ENCODE results near the gene MAP3K1. TPM values are rescaled to one million over a fixed set of nuclear protein-coding genes. Genes with fewer than 3 reads are reported as not detected.

Gene MAP3K1
- total and polyA plus RNA-seq, 9 of the 15 experiments (the other 6 are each of a cell fraction or from before 2014, with no cell fraction given), result 3.9 to 13.9 (median 7.5) TPM

DNA sequence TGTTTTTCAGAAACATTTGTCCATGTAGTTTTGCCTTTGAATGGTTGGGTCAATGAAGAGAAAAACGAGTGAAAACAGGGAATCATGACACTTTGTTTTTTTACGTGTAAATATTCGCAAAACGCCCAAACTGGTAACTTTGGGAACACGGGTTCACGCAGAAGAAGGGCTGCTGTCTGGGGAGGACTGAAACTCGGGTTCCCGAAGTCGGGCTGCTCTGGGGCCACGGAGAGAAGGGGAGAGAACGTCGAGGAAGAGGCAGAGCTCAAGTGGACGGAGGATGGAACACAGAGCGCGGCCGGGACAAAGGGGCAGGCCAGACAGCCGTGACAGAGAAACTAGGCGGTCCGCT lies 93.6 kb downstream of the MAP3K1 start (continued):
- TF ChIP-seq MAFG (tag; conservative IDR thresholded peaks at IDR 0.05), result no peak
- TF ChIP-seq PHF21A (IDR thresholded peaks at IDR 0.05; ENCODE audit: borderline replicate concordance, low read depth), result no peak
- TF ChIP-seq HMGN3 (IDR thresholded peaks at IDR 0.05; ENCODE audit: borderline replicate concordance, extremely low read depth, insufficient read length, low read depth, low read length), result no peak
- TF ChIP-seq, protein P1, sequence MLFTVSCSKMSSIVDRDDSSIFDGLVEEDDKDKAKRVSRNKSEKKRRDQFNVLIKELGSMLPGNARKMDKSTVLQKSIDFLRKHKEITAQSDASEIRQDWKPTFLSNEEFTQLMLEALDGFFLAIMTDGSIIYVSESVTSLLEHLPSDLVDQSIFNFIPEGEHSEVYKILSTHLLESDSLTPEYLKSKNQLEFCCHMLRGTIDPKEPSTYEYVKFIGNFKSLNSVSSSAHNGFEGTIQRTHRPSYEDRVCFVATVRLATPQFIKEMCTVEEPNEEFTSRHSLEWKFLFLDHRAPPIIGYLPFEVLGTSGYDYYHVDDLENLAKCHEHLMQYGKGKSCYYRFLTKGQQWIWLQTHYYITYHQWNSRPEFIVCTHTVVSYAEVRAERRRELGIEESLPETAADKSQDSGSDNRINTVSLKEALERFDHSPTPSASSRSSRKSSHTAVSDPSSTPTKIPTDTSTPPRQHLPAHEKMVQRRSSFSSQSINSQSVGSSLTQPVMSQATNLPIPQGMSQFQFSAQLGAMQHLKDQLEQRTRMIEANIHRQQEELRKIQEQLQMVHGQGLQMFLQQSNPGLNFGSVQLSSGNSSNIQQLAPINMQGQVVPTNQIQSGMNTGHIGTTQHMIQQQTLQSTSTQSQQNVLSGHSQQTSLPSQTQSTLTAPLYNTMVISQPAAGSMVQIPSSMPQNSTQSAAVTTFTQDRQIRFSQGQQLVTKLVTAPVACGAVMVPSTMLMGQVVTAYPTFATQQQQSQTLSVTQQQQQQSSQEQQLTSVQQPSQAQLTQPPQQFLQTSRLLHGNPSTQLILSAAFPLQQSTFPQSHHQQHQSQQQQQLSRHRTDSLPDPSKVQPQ (CRISPR knock-in tag; IDR thresholded peaks at IDR 0.05; ENCODE audit: borderline replicate concordance), result no peak
- TF ChIP-seq, protein P2, sequence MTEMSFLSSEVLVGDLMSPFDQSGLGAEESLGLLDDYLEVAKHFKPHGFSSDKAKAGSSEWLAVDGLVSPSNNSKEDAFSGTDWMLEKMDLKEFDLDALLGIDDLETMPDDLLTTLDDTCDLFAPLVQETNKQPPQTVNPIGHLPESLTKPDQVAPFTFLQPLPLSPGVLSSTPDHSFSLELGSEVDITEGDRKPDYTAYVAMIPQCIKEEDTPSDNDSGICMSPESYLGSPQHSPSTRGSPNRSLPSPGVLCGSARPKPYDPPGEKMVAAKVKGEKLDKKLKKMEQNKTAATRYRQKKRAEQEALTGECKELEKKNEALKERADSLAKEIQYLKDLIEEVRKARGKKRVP (CRISPR knock-in tag; IDR thresholded peaks at IDR 0.05), result no peak
- TF ChIP-seq PCBP2 (IDR thresholded peaks at IDR 0.05; ENCODE audit: low read depth, low read length, poor library complexity, severe bottlenecking), result no peak
- TF ChIP-seq ZNF717 (CRISPR knock-in tag; IDR thresholded peaks at IDR 0.05), result no peak
- no peak for TF ChIP-seq ZKSCAN8 (CRISPR knock-in tag; IDR thresholded peaks at IDR 0.05)
- no peak for TF ChIP-seq SMARCB1 (IDR thresholded peaks at IDR 0.05; ENCODE audit: insufficient read length, low read depth)
- TF ChIP-seq, protein P3, sequence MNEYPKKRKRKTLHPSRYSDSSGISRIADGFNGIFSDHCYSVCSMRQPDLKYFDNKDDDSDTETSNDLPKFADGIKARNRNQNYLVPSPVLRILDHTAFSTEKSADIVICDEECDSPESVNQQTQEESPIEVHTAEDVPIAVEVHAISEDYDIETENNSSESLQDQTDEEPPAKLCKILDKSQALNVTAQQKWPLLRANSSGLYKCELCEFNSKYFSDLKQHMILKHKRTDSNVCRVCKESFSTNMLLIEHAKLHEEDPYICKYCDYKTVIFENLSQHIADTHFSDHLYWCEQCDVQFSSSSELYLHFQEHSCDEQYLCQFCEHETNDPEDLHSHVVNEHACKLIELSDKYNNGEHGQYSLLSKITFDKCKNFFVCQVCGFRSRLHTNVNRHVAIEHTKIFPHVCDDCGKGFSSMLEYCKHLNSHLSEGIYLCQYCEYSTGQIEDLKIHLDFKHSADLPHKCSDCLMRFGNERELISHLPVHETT (CRISPR knock-in tag; conservative IDR thresholded peaks at IDR 0.05 in 1 of 2, IDR thresholded peaks at IDR 0.05 in 1 of 2), result no peak
- TF ChIP-seq ZNF41 (CRISPR knock-in tag; conservative IDR thresholded peaks at IDR 0.05), result no peak
- TF ChIP-seq GATAD2A (IDR thresholded peaks at IDR 0.05), result 0 out of 2 replicates have a peak, but pooled peaks have one; percentile 4
- TF ChIP-seq CBFB (CRISPR knock-in tag; IDR thresholded peaks at IDR 0.05), result no peak
- no peak for TF ChIP-seq ZNF134 (CRISPR knock-in tag; conservative IDR thresholded peaks at IDR 0.05)
- TF ChIP-seq SRSF1 (IDR thresholded peaks at IDR 0.05; ENCODE audit: low read depth, low read length), result no peak
- TF ChIP-seq FOXA1 (IDR thresholded peaks at IDR 0.05; ENCODE audit: borderline replicate concordance), result no peak
- TF ChIP-seq ILF3 (IDR thresholded peaks at IDR 0.05; ENCODE audit: borderline replicate concordance), result no peak
- no peak for TF ChIP-seq FOXJ3 (CRISPR knock-in tag; IDR thresholded peaks at IDR 0.05)
- TF ChIP-seq ZNF165 (CRISPR knock-in tag; IDR thresholded peaks at IDR 0.05; ENCODE audit: borderline replicate concordance), result no peak
- no peak for TF ChIP-seq NR4A1 (CRISPR knock-in tag; IDR thresholded peaks at IDR 0.05)
- no peak for TF ChIP-seq NR4A1 (tag; IDR thresholded peaks at IDR 0.05)
- TF ChIP-seq ETV6 (IDR thresholded peaks at IDR 0.05; ENCODE audit: borderline replicate concordance in 1 of 2, low read depth in 2 of 2, low read length in 1 of 2), result no peak
- TF ChIP-seq ETV6 (CRISPR knock-in tag; IDR thresholded peaks at IDR 0.05; ENCODE audit: borderline replicate concordance), result no peak
- peak; percentile 6; the same call in 1 of the 2 replicates for TF ChIP-seq EP400 (IDR thresholded peaks at IDR 0.05)
- TF ChIP-seq NR2C2 (CRISPR knock-in tag; IDR thresholded peaks at IDR 0.05), result no peak
- TF ChIP-seq NR2C2 (tag; IDR thresholded peaks at IDR 0.05), result 0 out of 2 replicates have a peak, but pooled peaks have one; percentile 10
- TF ChIP-seq MECOM (CRISPR knock-in tag; IDR thresholded peaks at IDR 0.05), result no peak
